Effector CD8-positive, alpha-beta T cell (primary cell): ENCODE data around the gene KCNJ12.

Experiments
- DNase-seq: peaks from one replicate; lab custom pipeline; 2025; lab: John Stamatoyannopoulos, UW

Gene KCNJ12

DNA sequence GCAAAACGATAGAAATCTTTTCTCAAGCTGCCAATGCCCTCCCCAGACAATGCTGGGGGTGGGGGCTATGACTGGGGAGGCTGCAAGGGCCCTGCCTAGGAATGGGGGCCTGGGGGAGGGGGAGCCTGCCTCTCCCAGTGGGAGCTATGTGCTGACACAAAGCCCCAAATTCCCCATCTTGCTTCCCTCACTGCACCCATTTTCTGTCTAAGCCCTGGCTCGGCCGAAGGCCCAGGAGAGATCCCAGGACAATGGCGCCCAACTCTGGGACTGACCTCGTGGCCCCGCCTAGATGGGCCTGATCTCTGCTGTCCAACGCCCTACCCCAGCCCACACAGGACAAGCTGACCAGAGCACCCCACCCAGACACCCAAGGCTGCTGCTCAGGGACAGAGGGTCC is 11.1 kb upstream of the KCNJ12 start:
- no peak for DNase-seq

DNA sequence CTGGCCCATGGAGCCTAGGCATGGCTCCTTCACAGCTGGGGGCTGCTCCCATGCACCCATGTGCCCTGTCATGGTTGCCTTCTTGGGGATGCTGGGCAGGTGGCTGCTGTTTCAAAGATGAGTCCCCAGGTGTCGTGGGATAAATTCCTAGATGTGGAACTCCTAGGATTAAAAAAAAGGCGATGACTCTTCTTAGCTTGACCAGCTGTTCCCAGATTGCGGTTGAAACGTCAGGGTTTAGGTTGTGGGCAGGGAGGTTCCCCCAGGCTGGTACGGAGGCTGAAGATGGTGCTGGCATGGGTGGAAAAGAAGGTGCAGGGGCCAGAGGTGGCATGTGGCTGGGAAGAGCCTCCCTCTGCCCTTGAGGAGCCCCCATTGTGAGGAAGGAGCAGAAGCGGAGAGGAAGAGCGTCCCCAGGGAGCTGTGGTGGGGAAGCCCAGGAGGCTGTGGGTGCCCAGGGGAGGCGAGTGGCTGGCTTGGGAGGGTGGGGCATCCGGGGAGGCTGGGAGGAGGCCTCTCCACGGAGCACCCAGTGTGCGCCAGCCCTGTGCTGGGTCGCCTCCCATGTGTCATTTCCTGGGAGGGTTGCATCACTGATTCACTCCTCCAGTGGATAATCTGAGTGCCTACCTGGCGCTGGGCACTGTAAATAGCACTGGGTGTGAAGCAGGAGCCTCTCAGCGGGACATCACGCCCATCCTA is 7.5 kb upstream of the KCNJ12 start:
- DNase-seq: no peak

DNA sequence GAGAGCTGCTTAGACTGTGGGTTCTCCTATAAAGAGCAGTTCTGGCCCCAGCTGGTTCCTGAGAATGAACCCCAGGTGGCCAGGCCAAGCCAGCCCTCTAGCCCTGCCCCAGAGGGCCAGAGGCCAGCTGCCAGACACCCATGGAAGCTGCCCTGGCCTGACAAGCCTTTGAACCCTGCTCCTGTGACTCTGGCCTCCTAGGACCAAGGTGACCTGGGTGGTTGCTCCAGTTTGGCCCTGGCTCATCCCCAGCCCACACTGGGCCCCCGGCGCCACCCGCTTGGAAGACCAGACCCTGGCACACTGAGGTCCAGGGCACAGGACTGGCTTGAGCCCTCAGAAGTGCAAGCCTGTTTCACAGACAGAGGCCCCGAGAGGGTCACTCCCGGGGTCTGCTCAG is 6.8 kb upstream of the KCNJ12 start:
- DNase-seq: no peak

GRCh38 chr17:21370430-21370829 is 5.7 kb upstream of the KCNJ12 start:
- DNase-seq: no peak

GRCh38 chr17:21371511-21372081 is 4.6 kb upstream of the KCNJ12 start:
- no peak for DNase-seq

- no peak for DNase-seq
These were observed 3.8 kb upstream of the KCNJ12 start for GRCh38 chr17:21372256-21372954.

DNA sequence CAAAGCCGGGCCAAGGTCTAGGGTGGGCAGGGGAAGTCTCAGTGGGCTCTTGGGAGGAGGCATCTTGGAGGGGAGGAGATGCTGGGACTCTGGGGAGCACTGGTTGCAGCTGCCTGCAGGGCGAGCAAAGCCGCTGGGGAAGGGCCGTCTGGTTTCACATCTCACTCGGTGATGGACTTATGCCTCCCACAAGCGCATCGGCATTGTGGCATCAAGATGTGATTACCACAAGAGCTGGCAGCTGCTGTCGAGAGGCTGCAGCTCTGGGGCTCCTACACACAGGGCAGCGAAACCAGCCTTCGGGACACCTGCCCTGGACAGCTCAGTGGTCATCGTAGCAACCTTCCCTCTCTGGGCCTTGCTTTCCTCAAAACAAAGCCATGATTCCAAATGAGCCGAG is 3.1 kb upstream of the KCNJ12 start:
- DNase-seq: no peak

- DNase-seq: no peak
These were observed 2.3 kb upstream of the KCNJ12 start for GRCh38 chr17:21373696-21374440.

DNA sequence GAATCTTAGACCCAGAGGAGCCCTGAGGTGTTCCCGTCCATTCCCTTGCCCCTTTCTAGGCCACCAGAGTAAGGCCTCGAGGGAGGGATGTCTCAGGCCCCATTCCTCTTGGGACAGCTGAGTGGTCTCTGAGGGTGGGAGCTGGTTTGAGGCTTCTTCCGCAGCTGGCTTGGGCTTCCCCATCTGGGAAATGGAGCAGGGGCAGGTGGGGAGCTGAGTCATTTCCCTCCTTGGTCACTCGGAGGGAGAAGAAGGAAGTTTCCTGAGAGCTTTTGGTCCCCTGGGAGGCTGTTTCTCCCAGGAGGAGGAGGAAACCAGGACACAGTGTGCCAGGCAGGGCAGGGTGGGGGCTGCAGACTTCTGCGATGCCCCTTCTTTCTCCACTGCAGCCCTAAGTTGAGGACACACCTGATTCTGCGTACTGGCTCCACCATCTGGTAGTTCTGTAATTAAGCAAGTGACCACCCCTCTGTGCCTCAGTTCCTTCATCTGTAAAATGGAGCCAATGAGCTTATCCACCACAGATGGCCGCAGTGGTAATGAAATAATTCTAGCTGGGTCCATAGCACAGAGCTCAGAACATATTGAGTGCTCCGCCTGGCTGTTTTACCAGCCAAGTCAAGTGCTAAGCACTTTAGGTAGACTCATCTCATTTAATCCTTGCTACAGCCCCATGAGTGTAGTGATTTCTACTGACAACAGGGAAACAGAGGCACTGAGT is 1.6 kb upstream of the KCNJ12 start:
- DNase-seq: no peak

GRCh38 chr17:21375162-21375560 is 996 bp upstream of the KCNJ12 start:
- DNase-seq: no peak

- DNase-seq: no peak
These were observed 438 bp upstream of the KCNJ12 start for GRCh38 chr17:21375757-21376080.

GRCh38 chr17:21376759-21377690 is 868 bp downstream of the KCNJ12 start:
- no peak for DNase-seq

DNA sequence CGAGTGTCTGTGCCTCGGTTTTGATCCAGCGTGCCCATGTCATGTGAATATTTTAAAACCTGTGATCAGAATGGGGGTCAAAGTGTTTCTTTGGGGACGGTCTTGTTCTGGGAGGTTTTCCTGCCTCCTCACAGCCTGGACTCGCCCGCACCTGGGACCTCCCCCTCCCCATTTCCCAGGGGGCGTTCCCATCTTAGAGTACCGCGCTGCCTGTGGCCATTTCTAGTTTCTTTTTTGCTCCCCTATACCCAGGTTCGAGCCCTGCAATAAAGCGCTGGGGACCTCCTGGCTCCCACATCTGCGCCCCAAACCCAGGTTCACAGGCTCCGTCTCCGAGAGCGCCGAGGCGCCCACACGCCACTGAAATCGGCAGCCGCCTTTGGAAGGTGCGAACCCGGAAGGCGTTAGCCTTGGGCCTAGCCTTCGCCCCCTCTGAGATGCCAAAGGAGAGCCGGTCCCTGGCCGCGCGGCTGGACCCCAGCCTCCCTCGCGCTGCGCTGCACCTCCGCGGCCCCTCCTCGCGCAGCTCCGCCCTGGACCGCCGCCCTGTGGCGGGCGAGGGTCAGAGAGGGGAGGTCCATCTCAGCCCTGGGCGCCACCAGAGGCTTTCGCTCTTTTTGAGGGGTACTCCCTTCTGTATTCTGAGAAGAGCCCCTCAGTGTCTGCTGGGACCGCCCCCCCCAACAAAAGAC is 1.7 kb downstream of the KCNJ12 start:
- DNase-seq: no peak

- DNase-seq: no peak
These were observed 2.4 kb downstream of the KCNJ12 start for GRCh38 chr17:21378553-21378952.

GRCh38 chr17:21379080-21379711 is 3.0 kb downstream of the KCNJ12 start:
- no peak for DNase-seq

DNA sequence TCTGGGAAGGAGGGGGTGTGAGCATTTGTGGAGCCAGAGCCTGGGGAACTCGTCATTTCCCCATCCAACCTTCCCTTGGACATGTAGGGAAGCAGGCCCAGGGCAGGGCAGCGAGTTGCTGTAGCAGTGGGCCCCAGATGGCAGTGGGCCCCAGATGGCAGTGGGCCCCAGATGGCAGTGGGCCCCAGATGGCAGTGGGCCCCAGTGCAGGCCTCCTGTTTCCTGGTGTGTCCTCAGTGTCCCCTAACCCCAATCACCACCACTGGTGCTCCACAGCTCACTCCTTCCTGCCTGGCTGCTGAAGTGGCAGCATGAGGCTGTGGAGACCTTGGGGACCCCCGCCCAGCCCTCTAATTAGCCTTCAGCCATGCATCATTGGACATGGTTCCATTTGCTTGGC is 4.5 kb downstream of the KCNJ12 start:
- no peak for DNase-seq

DNA sequence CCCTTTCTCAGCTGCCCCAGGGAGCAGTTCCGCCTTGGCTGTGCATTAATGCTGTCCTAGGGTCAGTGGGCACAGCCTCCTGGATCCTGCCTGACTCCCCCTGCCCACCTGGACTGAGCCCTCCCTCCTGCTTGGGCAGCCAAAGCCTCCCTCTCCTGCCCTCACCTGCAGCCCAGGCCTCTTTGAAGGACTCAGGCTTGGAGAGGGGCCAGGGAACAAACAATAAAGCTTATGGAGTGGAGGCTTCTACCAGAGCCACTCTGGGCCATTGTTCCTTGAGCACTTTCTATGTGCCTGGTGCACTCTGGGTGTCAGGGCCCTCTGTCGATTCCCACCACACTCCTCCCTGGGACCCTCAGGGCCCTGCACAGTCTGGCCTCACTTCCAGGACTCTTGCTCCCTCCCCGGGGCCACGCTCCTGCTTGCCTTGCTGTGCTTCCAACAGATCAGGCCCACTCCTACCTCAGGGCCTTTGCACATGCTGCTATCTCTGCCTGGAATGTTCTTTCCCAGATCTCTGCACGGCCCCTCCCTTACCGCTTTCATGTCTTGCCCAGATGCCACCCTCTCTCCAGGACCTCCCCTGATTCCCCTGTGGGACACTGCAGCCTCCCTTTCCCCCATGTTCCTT is 5.0 kb downstream of the KCNJ12 start:
- no peak for DNase-seq

GRCh38 chr17:21382560-21383495 is 6.7 kb downstream of the KCNJ12 start:
- no peak for DNase-seq
